ENCODE data around the gene OR7D2.

DNA sequence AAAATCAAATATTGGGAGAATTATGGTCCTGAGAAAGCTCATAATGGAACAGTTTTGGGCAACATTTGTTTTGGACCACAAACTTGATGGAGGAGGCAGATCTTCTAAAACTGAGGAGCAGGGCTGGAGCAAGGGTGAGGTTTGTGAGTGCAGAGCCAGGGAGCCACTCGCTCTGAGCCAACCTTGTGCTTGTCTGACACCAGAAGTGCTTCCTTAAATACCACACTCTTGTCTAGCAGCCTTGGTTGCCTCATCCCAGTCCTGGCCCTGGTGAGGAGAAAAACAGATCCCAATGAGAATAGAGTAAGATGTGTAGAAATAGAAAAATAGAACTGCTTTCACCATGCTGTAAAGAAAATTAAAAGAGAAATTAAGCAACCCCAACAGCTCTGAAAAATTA, 31.9 kb upstream of the OR7D2 start:
- no peak for TF ChIP-seq POLR2A (IDR thresholded peaks at IDR 0.05)
- TF ChIP-seq, protein P1, sequence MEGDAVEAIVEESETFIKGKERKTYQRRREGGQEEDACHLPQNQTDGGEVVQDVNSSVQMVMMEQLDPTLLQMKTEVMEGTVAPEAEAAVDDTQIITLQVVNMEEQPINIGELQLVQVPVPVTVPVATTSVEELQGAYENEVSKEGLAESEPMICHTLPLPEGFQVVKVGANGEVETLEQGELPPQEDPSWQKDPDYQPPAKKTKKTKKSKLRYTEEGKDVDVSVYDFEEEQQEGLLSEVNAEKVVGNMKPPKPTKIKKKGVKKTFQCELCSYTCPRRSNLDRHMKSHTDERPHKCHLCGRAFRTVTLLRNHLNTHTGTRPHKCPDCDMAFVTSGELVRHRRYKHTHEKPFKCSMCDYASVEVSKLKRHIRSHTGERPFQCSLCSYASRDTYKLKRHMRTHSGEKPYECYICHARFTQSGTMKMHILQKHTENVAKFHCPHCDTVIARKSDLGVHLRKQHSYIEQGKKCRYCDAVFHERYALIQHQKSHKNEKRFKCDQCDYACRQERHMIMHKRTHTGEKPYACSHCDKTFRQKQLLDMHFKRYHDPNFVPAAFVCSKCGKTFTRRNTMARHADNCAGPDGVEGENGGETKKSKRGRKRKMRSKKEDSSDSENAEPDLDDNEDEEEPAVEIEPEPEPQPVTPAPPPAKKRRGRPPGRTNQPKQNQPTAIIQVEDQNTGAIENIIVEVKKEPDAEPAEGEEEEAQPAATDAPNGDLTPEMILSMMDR (IDR thresholded peaks at IDR 0.05): no peak

All from prostate gland (tissue), 2 donors.